Measurements from ENCODE around the gene ARHGAP6. TPM values are rescaled to one million over a fixed set of nuclear protein-coding genes. Genes with fewer than 3 reads are reported as not detected.

Gene ARHGAP6
- total and polyA plus RNA-seq, 2 of the 13 experiments (the other 11 are each of a cell fraction or from before 2014, with no cell fraction given), result 0.11 TPM; not detected in 1

DNA sequence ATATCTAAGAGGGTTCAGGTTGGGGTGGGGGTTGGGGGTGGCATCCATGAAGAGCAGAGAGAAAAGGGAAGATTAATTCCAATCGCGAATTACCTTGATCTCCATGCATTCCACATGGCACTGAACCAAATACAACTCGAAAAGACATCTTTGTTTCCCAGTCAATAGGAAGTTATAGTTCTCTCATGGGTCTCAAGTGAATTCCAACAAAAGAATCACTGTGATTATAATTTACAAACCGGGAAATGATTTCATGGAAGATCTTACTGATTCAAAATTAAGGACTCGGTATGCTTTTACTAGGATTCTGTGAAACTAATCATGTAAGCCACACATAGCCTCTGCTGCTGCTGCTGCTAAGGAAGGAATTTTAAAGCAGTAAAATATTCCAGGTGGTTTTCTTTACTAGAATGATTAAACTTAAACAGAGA lies 399.1 kb downstream of the ARHGAP6 start:
- Histone ChIP-seq H3K27ac (ENCODE audit: extremely low read length, insufficient read depth, low read length) (no peak overlapping the region), H3K79me2 (ENCODE audit: insufficient read depth, low read length) (no peaks in the 10 kb centered on the region), H3K4me3 (replicated peaks in 1 of 3; ENCODE audit: insufficient read depth in 1 of 3, low read depth in 2 of 3, low read length in 3 of 3) (no peak overlapping the region), H3K9me3 (ENCODE audit: low read length) (no peaks in the 10 kb centered on the region), H3K4me1 (ENCODE audit: insufficient read depth, low read length) (peaks cover 13% of the 10 kb centered on the region; the same call in 1 of the 2 replicates), H3K9ac (ENCODE audit: insufficient read depth, low read depth, low read length) (no peak overlapping the region), H3K27me3 (ENCODE audit: control insufficient read depth in 1 of 2, insufficient read depth in 2 of 2, low read length in 2 of 2) (no peaks in the 10 kb centered on the region), H3K36me3 (replicated peaks in 1 of 2; ENCODE audit: control insufficient read depth in 1 of 2, insufficient read depth in 2 of 2, low read length in 2 of 2) (no peaks in the 10 kb centered on the region), H2AFZ (ENCODE audit: low read length) (no peak overlapping the region), H3K4me2 (ENCODE audit: low read depth, low read length) (no peak overlapping the region), H4K20me1 (ENCODE audit: insufficient read depth, low read length) (no peaks in the 10 kb centered on the region)
- intact Hi-C loops (cut with micrococcal nuclease; ENCODE audit: unreplicated experiment) (no loop called here), in situ Hi-C loops (cut with HindIII; ENCODE audit: extremely low pct_ligation_motif_present, low pct_unique_long_range_greater_than_20kb) (no loop called here)
- ATAC-seq, result no peak
- TF ChIP-seq PLRG1 (conservative IDR thresholded peaks at IDR 0.05) (no peak), NR1H2 (CRISPR knock-in tag; IDR thresholded peaks at IDR 0.05; ENCODE audit: borderline replicate concordance, low read depth) (no peak), PRMT3 (CRISPR knock-in tag; IDR thresholded peaks at IDR 0.05; ENCODE audit: borderline replicate concordance, low read depth) (no peak), ZNF276 (CRISPR knock-in tag; IDR thresholded peaks at IDR 0.05; ENCODE audit: low read depth) (no peak), TCF7L2 (IDR thresholded peaks at IDR 0.05; ENCODE audit: low read depth, low read length) (no peak)
- TF ChIP-seq, protein P1, sequence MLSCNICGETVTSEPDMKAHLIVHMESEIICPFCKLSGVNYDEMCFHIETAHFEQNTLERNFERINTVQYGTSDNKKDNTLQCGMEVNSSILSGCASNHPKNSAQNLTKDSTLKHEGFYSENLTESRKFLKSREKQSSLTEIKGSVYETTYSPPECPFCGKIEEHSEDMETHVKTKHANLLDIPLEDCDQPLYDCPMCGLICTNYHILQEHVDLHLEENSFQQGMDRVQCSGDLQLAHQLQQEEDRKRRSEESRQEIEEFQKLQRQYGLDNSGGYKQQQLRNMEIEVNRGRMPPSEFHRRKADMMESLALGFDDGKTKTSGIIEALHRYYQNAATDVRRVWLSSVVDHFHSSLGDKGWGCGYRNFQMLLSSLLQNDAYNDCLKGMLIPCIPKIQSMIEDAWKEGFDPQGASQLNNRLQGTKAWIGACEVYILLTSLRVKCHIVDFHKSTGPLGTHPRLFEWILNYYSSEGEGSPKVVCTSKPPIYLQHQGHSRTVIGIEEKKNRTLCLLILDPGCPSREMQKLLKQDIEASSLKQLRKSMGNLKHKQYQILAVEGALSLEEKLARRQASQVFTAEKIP (CRISPR knock-in tag; IDR thresholded peaks at IDR 0.05; ENCODE audit: borderline replicate concordance), result no peak
- WGBS (ENCODE audit: low lambda C conversion rate), result 63% methylated on average over 5 of the region's 5 CpGs
- BruUV-seq (replicated peaks), result no TSS peak
- ChIA-PET CTCF (ENCODE audit: low intra/inter-chr PET ratio, low total read pairs) (no interaction called here), POLR2A (no interaction called here)
- DNase-seq (ENCODE audit: low spot score), result no peak
- FAIRE-seq, result no peak

Measured in HepG2 (cell line).